DMS 273 (cell line): Measurements from ENCODE around the gene PEAK1.

Source experiments
- DNase-seq: peaks from one replicate; lab custom pipeline; 2025; ENCODE audit not compliant: unreplicated experiment; lab: John Stamatoyannopoulos, UW

The PEAK1 gene

DNA sequence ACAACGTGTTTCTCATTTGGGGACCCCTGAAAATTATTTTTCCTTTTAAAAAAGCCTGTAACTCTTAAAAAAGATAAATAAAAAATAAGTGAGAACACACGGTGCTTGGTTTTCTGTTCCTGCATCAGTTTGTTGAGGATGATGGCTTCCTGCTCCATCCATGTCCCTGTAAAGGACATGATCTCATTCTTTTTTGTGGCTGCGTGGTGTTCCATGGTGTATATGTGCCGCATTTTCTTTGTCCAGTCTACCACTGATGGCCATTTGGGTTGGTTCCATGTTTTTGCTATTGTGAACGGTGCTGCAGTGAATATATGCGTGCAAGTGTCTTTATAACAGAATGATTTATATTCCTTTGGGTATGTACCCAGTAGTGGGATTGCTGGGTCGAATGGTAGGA is 351.3 kb downstream of the PEAK1 start:
- DNase-seq = no peak

DNA sequence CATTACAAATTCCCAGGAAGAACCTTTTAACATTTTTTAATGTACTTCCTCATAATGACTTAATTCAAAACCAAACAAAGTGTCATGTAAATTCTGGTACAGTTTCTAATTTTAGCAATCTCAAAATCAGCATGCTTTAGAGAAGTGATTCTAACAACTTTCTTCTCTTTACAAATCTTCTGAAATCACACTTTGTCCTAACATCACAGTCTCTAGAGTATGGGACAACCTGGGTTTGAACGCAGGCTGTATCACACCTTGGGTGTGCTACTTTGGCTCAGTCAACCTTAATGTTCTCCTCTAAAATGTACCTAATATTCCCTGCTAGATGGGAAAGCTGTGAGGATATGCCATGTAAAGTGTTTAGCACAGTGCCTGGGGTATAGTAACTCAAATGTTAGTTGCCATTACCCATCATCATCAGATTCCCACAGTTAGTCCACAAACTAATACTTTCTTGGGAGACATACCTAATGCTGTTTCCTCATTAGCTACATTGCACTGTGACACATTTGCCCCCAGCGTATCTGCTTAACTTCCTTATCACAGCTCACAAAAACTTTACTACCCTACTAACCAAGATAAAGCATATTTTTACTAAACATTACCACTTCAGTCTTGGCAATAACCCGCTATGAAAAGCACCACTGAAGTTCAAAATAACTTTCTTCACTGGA is 352.1 kb downstream of the PEAK1 start:
- no peak for DNase-seq

DNA sequence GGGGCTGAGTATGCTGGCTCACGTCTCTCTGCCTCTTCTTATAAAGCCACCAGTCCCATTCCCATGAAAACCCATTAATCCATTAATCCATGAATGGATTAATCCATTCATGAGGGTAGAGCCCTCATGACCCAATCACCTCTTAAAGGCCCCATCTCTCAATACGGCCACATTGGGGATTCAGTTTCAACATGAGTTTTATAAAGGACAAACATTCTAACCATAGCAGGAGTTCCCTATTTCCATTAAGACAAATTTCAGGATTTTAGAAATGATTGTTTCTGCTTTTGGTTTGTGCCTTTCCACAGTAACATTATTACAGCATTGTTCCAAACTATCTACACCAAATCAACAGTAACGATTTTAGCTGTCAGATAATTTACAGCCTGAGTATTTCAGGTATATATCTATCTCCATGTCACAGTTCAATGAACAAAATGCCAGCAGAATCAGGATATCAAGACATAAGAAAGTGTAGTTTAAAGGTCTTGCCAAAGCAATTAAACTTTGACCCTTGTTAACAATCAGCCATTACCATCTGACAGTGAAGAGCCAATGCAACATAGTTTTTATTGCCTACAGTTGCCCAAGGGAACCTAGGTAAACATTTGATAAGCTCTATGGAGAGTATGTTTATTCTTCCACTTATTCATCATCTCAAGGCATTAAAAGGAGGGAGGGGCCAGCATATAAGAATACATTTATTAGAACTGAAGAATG is 352.8 kb downstream of the PEAK1 start:
- no peak for DNase-seq

DNA sequence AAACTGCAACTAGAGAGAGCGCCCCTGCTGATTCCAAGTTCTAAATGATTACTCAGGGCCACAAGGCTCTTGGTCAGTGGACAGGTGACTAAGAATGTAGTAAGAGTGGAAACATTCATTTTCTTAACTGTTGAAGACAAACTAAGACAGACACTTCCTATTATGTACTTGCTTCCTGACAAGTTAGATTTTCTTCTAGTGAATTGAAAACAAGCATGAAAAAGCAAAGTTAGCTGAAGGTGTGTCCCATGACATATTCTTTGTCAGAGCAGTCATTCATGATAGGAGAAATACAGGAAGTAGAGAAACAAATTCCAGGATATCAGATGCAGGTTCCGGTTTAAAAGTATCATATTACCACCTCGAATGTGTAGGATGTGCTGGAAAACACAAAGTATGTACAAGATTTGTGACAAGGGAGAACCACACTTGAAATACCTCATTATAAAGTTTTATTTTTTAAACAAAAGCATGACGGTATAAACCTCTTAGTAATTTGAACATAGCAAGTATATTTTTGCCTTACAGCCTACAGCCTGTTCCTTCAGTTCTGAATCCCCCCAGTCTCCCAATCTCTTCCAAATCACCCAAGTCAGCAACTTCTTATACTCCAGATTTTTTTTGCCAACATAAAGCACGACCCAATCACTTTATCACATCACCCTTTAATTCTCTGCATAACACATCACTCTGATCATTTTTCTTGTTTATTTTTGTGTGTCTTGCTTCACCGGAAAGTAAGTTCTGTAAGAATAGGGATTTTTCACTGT is 355.2 kb downstream of the PEAK1 start:
- DNase-seq = no peak

DNA sequence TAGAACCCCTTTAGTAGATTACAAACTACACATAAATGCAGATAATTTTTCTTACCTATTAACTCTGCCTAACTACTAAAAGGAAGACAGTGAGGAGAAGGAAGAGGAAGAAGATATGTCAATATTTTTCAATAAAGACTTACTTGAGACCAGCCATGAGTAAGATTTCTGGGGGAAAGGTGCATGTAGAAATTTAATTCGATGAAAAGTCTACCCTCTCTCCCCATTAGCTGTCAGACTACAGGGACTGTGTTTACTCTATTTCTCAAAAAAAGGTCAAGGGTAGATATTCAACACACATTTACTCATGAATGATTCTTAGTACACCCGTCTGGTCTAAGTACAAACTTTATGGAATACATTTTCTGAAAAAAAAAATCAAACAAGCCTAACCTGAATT is 355.8 kb downstream of the PEAK1 start:
- no peak for DNase-seq

DNA sequence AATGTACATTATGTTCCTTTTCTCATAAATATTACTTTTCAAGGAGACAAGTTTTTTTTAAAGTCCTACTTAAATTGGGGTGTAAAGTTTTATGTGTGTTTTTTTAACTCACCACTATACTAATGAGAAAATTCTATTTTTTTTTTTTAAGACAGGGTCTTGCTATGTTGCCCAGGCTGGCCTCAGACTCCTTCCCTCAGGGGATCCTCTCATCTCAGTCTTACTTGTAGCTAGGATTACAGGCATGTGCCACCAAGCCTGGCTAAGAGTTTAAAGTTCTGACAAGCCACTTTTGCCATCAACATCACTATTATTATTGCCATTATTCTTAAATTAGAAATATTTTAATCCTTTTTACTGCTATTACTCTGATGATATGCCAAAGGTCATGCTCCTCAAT is 356.7 kb downstream of the PEAK1 start:
- no peak for DNase-seq

DNA sequence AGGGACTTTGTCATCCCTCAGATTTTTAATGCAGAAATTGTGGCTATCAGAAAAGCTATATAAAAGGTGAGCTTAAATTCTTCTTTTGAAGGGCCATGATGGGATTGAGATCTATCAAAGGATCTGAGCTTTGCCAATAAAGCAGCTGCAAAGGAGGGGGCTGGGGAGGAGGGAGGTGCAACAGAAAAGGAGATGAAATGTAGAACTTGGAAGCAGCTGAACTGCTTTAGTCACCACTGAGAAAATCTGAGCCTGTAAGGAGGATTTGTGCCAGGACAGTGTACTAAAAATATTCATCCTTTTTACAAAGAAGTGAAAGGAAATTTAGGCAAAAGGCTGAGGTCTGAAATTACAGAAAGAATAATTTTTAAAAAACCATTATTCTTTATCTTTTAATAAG is 359.4 kb downstream of the PEAK1 start:
- peak; percentile 26 for DNase-seq

DNA sequence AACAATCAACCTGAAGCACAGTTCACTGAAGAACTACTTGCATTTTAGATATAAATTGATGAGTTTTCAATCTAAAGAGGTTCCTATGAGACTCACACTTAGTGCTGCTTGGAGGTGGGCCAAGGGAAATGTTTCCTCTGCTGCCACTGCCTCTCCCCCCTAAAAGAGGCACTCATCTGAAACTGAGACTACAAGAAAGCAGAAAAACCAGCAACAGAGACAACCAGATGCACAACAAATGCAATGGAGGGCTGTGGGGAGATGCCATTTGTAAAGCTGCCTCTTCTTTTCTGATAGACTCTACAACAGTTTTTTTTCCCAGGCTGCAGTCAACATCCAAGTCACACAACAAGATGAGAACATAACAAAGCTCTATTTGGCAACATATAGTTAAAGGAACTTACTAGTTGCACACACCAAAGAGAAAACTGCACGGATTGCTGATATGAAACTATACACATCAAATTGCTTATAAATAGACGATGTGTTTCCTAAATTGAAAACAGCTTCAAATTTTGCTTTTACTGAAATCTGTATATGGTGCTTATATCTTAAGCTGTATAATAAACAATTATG is 360.0 kb downstream of the PEAK1 start:
- no peak for DNase-seq

DNA sequence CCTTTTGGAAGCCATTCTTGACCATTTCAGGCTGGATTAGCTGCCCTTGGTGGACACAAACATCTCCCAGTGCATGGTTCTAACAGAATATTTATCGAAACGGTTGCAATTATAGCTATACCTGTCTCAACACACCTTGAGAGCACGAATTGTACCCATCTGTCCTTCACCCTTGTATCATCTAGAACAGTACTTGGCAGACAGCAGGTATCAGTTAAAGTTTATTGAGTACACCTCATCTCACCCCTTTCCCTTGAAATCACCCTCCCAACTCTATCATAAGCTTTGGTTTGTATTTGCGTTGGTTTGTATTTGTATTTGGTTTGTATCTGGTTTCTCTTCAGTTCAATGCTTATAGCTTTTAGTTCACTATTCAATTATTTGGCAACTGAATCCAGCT is 361.4 kb downstream of the PEAK1 start:
- no peak for DNase-seq

DNA sequence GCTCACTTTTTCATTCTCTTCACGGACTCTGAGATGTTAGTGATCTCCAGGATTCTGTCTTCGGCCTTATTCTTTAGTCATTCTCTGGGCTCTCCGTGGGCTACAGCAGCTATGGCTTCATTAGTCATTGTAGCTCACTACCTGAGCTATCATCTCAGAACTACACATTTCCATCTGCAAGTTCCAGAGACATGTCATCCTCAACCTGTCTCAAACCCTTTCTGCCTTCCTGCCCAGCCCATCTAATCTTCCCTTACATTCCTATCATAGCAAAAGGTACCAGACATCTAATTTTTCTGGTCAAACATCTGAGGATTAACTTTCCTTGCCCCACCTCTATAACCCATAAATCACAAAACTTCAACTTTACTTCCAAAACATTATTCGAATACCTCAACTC is 362.2 kb downstream of the PEAK1 start:
- DNase-seq = no peak

DNA sequence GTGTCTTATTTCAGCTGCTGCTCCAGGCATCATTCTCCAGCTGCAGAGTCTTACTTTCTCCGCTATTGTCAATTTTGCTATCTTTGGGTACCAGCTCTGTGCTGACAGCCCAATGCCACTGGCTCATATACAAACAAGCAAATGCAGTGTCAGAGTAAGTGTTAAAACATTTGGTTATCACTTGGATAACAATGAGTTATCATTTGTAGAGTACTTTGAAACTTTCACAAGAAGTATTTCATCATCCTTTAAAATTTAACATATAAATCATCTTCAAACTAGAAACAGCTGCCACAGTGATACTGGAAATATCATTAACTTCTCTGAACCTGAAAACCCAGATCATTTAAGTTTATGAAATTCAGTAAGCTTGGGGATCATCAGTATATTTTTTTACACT is 362.8 kb downstream of the PEAK1 start:
- no peak for DNase-seq

DNA sequence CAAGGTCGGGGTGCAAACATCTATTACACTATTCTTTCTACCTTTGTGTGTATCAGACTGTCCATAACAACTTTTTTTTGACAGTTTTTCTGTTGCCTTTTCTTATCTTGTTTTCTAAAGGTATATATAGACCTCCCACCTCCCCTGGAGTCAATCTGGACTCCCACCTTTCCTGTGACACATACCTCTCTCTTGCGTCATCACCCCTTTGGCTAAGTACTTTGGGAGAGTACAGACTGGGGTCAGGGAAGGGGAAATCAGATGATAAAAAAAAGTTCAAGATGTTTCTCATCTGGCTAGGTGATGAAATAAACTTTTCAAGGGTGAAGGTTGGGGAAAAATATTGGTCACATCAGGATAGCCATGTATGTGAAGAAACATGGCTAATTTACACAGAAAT is 366.2 kb downstream of the PEAK1 start:
- DNase-seq = no peak

DNA sequence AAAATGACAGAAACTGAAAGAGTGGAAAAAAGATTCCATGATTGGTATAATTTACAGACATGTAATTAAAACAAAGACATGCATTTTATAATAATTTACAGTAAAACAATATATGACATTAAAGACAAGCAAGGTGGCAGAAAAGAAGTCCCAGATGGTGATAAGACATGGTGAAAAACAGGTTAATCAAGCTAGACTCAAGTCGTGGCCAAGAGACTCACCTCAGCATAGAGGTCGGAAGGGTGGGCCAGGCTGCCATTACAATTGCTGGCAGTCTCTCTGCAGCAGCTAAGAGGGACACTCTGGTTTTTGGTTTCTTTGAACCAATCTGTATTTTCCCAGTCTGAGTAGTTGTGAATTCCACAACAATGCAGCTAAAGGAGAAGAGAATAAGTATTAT is 367.3 kb downstream of the PEAK1 start:
- DNase-seq = no peak
